Transverse colon (tissue), 4 donors: ENCODE data around the gene EIF2AK3. TPM values are rescaled to one million over a fixed set of nuclear protein-coding genes. Genes with fewer than 3 reads are reported as not detected.

Experiments
- DNase-seq: peaks from one replicate; pipeline ENCODE4 v3.0.0-alpha.2; 2019
- H3K27ac ChIP-seq, 4 donors: fragments of 200-600 bp; sonication (generic); 2 replicates each; pipeline ENCODE4 v1.5.1; 2016 to 2018; ENCODE audit warnings: inconsistent platforms in 4 of 4
- H3K27me3 ChIP-seq: fragments of 200-600 bp; sonication (generic); 2 replicates; pipeline ENCODE4 v1.5.1; 2017; ENCODE audit warnings: inconsistent platforms
- H3K36me3 ChIP-seq, 4 donors: fragments of 200-600 bp; sonication (generic); 2 replicates each; pipeline ENCODE4 v1.5.1; 2017 to 2019; ENCODE audit warnings: inconsistent platforms in 4 of 4
- H3K4me1 ChIP-seq, 4 donors: fragments of 200-600 bp; sonication (generic); 2 replicates each; pipeline ENCODE4 v1.5.1; 2017 to 2020; ENCODE audit warnings: inconsistent platforms in 4 of 4
- H3K4me3 ChIP-seq, 4 donors: fragments of 200-600 bp; sonication (generic); 1 replicate in 1 of 4; 2 replicates in 3 of 4; pipeline versions ENCODE4 v1.5.1 to v1.6.1; 2017 to 2019; ENCODE audit warnings: inconsistent platforms in 4 of 4
- H3K9me3 ChIP-seq, 2 donors: fragments of 200-600 bp; sonication (generic); 2 replicates each; pipeline ENCODE4 v1.5.1; 2017 to 2019; ENCODE audit warnings: inconsistent platforms in 2 of 2
- CTCF ChIP-seq, 5 experiments: fragments of 200-600 bp in 3 of 5; fragments of 450-650 bp in 2 of 5; sonication (generic) in 3 of 5; IDR thresholded peaks; 1 replicate in 2 of 5; 2 replicates in 3 of 5; pipeline ENCODE4 v1.5.1; 2016 to 2017; ENCODE audit warnings: antibody characterized with exemption in 5 of 5, inconsistent platforms in 3 of 5, mild to moderate bottlenecking in 2 of 5, moderate library complexity in 1 of 5
- EP300 ChIP-seq: sonication (generic); formaldehyde crosslinking; IDR thresholded peaks from one replicate; pipeline ENCODE4 v1.6.1; 2017; ENCODE audit warnings: antibody characterized with exemption, low read depth
- POLR2A ChIP-seq: fragments of 450-650 bp; IDR thresholded peaks from one replicate; pipeline ENCODE4 v1.6.1; 2016; ENCODE audit warnings: antibody characterized with exemption, mild to moderate bottlenecking, moderate library complexity
- POLR2AphosphoS5 ChIP-seq, 3 donors: sonication (generic); formaldehyde crosslinking; IDR thresholded peaks; one replicate each; pipeline ENCODE4 v1.6.1; 2016; ENCODE audit warnings: antibody characterized with exemption in 3 of 3
- WGBS, 2 donors: methylation state at CpG; one replicate each; pipeline ENCODE4 v1.1.5; 2018; ENCODE audit warnings: low coverage in 1 of 2; 5-methylcytosine and 5-hydroxymethylcytosine counted together
- in situ Hi-C, 4 donors: fragments of 200-750 bp; cut with MboI; loops; one replicate each; pipeline versions ENCODE4 v1.15.0 to v1.15.1; 2017; ENCODE audit warnings: low sequenced_read_pairs in 3 of 4, low pct_ligation_motif_present in 1 of 4, low pct_unique_long_range_greater_than_20kb in 1 of 4
- intact Hi-C: fragments of 100-400 bp; cut with DNase I; formaldehyde crosslinking; loops from one replicate; pipeline ENCODE4 v1.15.1; 2023; ENCODE audit warnings: low total_unique reads
- total RNA-seq, 4 donors: library from RNA; depleted of rRNA; stranded (reverse); fragments of >200 nt; gene quantifications; one replicate each; pipeline ENCODE4 v1.1.0, GENCODE V29; 2016

Gene EIF2AK3
- total RNA-seq, 4 donors from 2014 or later: 19.5 to 44.8 (median 32.9) TPM

- in situ Hi-C loops: no loop called here
- no peak for DNase-seq
- TF ChIP-seq POLR2A: no peak
- TF ChIP-seq CTCF (IDR thresholded peaks at IDR 0.05): no peak
- TF ChIP-seq EP300: no peak
- TF ChIP-seq POLR2AphosphoS5 (IDR thresholded peaks at IDR 0.05): no peak
- Histone ChIP-seq H3K4me1 (peaks cover 8 to 32% (median 14%) of the 10 kb centered on the region in 4 donors), H3K4me3 (no peak overlapping the region), H3K27me3 (no peaks in the 10 kb centered on the region), H3K36me3 (no peaks in the 10 kb centered on the region), H3K9me3 (no peaks in the 10 kb centered on the region), H3K27ac (no peak overlapping the region)
- intact Hi-C loops: no loop called here
- WGBS, 2 donors: 92 to 96% methylated on average over 4 of the region's 4 CpGs
These were observed 24.1 kb downstream of the EIF2AK3 start for GRCh38 chr2:88603146-88603545.

- Histone ChIP-seq H3K4me3 (no peak overlapping the region), H3K4me1 (peaks cover 8 to 32% (median 14%) of the 10 kb centered on the region in 4 donors), H3K36me3 (no peaks in the 10 kb centered on the region), H3K27me3 (no peaks in the 10 kb centered on the region), H3K9me3 (no peaks in the 10 kb centered on the region), H3K27ac (peak overlapping the region in 1 of 4 donors; percentile 9)
- in situ Hi-C loops (no loop called here), intact Hi-C loops (no loop called here)
- no peak for DNase-seq
- WGBS, 2 donors: 92 to 100% methylated on average over 1 to 4 of the region's 4 CpGs
- TF ChIP-seq CTCF (IDR thresholded peaks at IDR 0.05) (no peak), POLR2A (no peak), EP300 (no peak), POLR2AphosphoS5 (IDR thresholded peaks at IDR 0.05) (no peak)
These were observed 25.2 kb downstream of the EIF2AK3 start for GRCh38 chr2:88602022-88602421.

GRCh38 chr2:88601286-88601685 is 26.0 kb downstream of the EIF2AK3 start:
- no peaks in the 10 kb centered on the region for H3K36me3 ChIP-seq
- no peak for DNase-seq
- TF ChIP-seq POLR2AphosphoS5 (IDR thresholded peaks at IDR 0.05): no peak
- no peak for TF ChIP-seq CTCF (IDR thresholded peaks at IDR 0.05)
- no peak for TF ChIP-seq EP300
- TF ChIP-seq POLR2A: no peak
- peak overlapping the region; percentile 54 to 61 (median 60) for H3K27ac ChIP-seq
- intact Hi-C loops (no loop called here), in situ Hi-C loops (no loop called here)
- peaks cover 8 to 32% (median 14%) of the 10 kb centered on the region in 4 donors for H3K4me1 ChIP-seq
- 89 to 94% methylated on average over 2 of the region's 2 CpGs for WGBS, 2 donors
- no peaks in the 10 kb centered on the region for H3K27me3 ChIP-seq
- no peaks in the 10 kb centered on the region for H3K9me3 ChIP-seq
- H3K4me3 ChIP-seq: no peak overlapping the region

GRCh38 chr2:88600038-88600465 is 27.2 kb downstream of the EIF2AK3 start:
- Histone ChIP-seq H3K27ac (peak overlapping the region; percentile 54 to 61 (median 60)), H3K9me3 (no peaks in the 10 kb centered on the region), H3K27me3 (no peaks in the 10 kb centered on the region), H3K4me3 (no peak overlapping the region), H3K4me1 (peaks cover 8 to 32% (median 14%) of the 10 kb centered on the region in 4 donors), H3K36me3 (no peaks in the 10 kb centered on the region)
- 10 to 34% methylated on average over 4 of the region's 4 CpGs for WGBS, 2 donors
- in situ Hi-C loops (no loop called here), intact Hi-C loops (no loop called here)
- TF ChIP-seq EP300 (no peak), POLR2AphosphoS5 (IDR thresholded peaks at IDR 0.05) (peak; percentile 33 to 58 (median 58)), CTCF (IDR thresholded peaks at IDR 0.05) (no peak)
- DNase-seq: peak; percentile 52
